Vagina (tissue), 2 donors: ENCODE data around the gene TMX1. TPM values are rescaled to one million over a fixed set of nuclear protein-coding genes. Genes with fewer than 3 reads are reported as not detected.
A peak's percentile ranks its signal among the peaks of the same experiment; 100 is the strongest.

Experiments used
- DNase-seq, 2 donors: peaks; one replicate each; pipeline ENCODE4 v3.0.0-alpha.2; 2017; ENCODE audit errors: extremely low spot score in 2 of 2
- H3K27ac ChIP-seq: fragments of 200-600 bp; sonication (generic); one replicate; pipeline ENCODE4 v1.5.1; 2019
- H3K27me3 ChIP-seq: fragments of 200-600 bp; sonication (generic); one replicate; pipeline ENCODE4 v1.5.1; 2019
- H3K36me3 ChIP-seq, 2 donors: fragments of 200-600 bp; sonication (generic); one replicate each; pipeline ENCODE4 v1.5.1; 2017 to 2019
- H3K4me1 ChIP-seq: fragments of 200-600 bp; sonication (generic); one replicate; pipeline ENCODE4 v1.5.1; 2019
- H3K4me3 ChIP-seq, 2 donors: fragments of 200-600 bp; sonication (generic); 1 replicate in 1 of 2; 2 replicates in 1 of 2; pipeline ENCODE4 v1.5.1; 2016 to 2019
- H3K9me3 ChIP-seq: fragments of 200-600 bp; sonication (generic); one replicate; pipeline ENCODE4 v1.5.1; 2019
- POLR2A ChIP-seq, 2 donors: fragments of 450-650 bp; IDR thresholded peaks; one replicate each; pipeline ENCODE4 v1.6.1; 2017; ENCODE audit warnings: antibody characterized with exemption in 2 of 2, mild to moderate bottlenecking in 2 of 2, moderate library complexity in 2 of 2
- POLR2AphosphoS5 ChIP-seq, 2 donors: sonication (generic); formaldehyde crosslinking; IDR thresholded peaks; one replicate each; pipeline ENCODE4 v1.9.0; 2017; ENCODE audit warnings: antibody characterized with exemption in 2 of 2, mild to moderate bottlenecking in 2 of 2, low read depth in 1 of 2; ENCODE audit not compliant: insufficient read depth in 1 of 2
- intact Hi-C: fragments of 100-400 bp; cut with DNase I; formaldehyde crosslinking; loops from one replicate; pipeline ENCODE4 v1.15.1; 2023
- total RNA-seq: library from RNA; depleted of rRNA; stranded (reverse); fragments of >200 nt; gene quantifications from one replicate; pipeline ENCODE4 v1.2.3, GENCODE V29; 2016
- TF ChIP-seq, protein P1 (sequence below), 3 experiments: fragments of 450-650 bp in 2 of 3; fragments of 200-600 bp in 1 of 3; sonication (generic) in 1 of 3; IDR thresholded peaks; one replicate each; pipeline ENCODE4 v1.5.1; 2017 to 2019; ENCODE audit warnings: antibody characterized with exemption in 3 of 3, mild to moderate bottlenecking in 2 of 3, moderate library complexity in 2 of 3

Gene TMX1
- 17.4 TPM for total RNA-seq

DNA sequence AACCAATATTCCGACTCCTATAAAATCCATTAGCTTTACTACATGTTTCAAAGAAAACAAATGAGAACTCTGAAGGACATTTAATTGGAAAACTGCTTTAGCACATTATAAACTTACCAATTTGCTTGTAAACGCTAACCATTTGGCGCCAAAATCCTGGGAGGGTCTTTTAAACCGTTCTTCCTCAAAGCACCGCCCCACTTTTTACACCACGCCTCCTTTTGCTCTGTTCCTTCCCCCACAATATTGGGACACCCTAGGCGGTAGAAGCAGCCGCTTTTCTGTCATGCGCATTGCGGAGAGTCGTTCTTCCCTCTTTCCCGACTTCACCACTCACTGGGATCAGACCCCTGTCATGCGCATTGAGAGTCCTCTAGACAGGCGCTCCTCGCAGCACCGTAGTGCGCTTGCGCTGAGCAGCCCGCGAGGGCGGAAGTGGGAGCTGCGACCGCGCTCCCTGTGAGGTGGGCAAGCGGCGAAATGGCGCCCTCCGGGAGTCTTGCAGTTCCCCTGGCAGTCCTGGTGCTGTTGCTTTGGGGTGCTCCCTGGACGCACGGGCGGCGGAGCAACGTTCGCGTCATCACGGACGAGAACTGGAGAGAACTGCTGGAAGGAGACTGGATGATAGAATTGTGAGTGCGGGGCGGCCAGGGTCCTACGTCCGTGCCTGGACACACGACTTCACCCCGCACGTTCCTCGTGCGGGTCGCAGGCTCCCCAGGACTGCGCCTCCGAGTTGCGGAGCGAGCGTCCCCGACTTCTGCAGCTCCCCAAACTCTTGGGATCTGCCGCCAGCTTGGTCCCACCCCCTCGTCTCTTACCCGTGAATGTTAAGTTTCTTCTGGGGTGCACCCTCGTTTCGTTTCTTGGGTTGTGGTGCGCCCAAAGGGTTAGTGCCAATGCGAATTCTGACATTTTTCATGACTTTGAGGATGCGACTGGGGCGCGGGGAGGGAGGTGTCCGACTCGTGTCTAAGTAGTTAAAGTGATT, at the start of gene TMX1:
TSS of gene TMX1 (plus strand) at position 435 of the 991 bp plus-strand sequence. CDS start at position 481, 46 bp downstream.
- peak; percentile 98 for DNase-seq
- Histone ChIP-seq H3K4me3 (peak within 1 kb of the TSS; percentile 88 to 92), H3K36me3 (peaks cover 0 to 6% of the 10 kb centered on the region in 2 donors), H3K27ac (peak within 1 kb of the TSS; percentile 78), H3K4me1 (peaks cover 19% of the 10 kb centered on the region), H3K27me3 (no peaks in the 10 kb centered on the region), H3K9me3 (no peaks in the 10 kb centered on the region)
- intact Hi-C loops, result loop anchor here (10.0 kb wide), 1 partner anchor 295 kb away; the partner anchor contains the start of gene PYGL
- TF ChIP-seq, protein P1, sequence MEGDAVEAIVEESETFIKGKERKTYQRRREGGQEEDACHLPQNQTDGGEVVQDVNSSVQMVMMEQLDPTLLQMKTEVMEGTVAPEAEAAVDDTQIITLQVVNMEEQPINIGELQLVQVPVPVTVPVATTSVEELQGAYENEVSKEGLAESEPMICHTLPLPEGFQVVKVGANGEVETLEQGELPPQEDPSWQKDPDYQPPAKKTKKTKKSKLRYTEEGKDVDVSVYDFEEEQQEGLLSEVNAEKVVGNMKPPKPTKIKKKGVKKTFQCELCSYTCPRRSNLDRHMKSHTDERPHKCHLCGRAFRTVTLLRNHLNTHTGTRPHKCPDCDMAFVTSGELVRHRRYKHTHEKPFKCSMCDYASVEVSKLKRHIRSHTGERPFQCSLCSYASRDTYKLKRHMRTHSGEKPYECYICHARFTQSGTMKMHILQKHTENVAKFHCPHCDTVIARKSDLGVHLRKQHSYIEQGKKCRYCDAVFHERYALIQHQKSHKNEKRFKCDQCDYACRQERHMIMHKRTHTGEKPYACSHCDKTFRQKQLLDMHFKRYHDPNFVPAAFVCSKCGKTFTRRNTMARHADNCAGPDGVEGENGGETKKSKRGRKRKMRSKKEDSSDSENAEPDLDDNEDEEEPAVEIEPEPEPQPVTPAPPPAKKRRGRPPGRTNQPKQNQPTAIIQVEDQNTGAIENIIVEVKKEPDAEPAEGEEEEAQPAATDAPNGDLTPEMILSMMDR (IDR thresholded peaks at IDR 0.05), result no peak
- TF ChIP-seq POLR2AphosphoS5 (IDR thresholded peaks at IDR 0.05; ENCODE audit: insufficient read depth in 1 of 2, low read depth in 1 of 2) (peak; percentile 96 to 97), POLR2A (IDR thresholded peaks at IDR 0.05) (peak in 1 of 2 donors; percentile 66)

DNA sequence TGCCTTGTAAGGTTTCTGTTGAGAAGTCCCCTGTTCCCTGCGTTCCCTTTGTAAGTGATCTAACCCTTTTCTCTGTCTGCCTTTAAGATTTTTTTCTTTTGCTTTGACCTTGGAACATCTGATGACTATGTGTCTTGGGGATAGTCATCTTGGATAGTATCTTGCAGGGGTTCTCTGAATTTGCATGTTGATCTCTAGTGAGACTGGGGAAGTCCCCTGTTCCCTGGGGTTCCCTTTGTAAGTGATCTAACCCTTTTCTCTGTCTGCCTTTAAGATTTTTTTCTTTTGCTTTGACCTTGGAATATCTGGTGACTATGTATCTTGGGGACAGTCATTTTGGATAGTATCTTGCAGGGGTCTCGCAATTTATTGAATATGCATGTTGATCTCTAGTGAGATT, 38.2 kb upstream of the TMX1 start:
- Histone ChIP-seq H3K36me3 (no peaks in the 10 kb centered on the region), H3K4me3 (no peak overlapping the region), H3K27me3 (no peaks in the 10 kb centered on the region), H3K27ac (no peak overlapping the region), H3K9me3 (no peaks in the 10 kb centered on the region), H3K4me1 (no peaks in the 10 kb centered on the region)
- intact Hi-C loops, result no loop called here
- no peak for TF ChIP-seq POLR2AphosphoS5 (IDR thresholded peaks at IDR 0.05; ENCODE audit: insufficient read depth in 1 of 2, low read depth in 1 of 2)
- TF ChIP-seq POLR2A (IDR thresholded peaks at IDR 0.05), result no peak
- TF ChIP-seq, protein P1 (IDR thresholded peaks at IDR 0.05), result no peak
- DNase-seq, result no peak

- no peak for DNase-seq
- Histone ChIP-seq H3K27ac (no peak overlapping the region), H3K27me3 (no peaks in the 10 kb centered on the region), H3K9me3 (no peaks in the 10 kb centered on the region), H3K4me3 (no peak overlapping the region), H3K4me1 (no peaks in the 10 kb centered on the region), H3K36me3 (no peaks in the 10 kb centered on the region)
- intact Hi-C loops, result no loop called here
- TF ChIP-seq, protein P1 (IDR thresholded peaks at IDR 0.05), result no peak
- TF ChIP-seq POLR2AphosphoS5 (IDR thresholded peaks at IDR 0.05; ENCODE audit: insufficient read depth in 1 of 2, low read depth in 1 of 2) (no peak), POLR2A (IDR thresholded peaks at IDR 0.05) (no peak)
Observed at GRCh38 chr14:51202914-51203665, 37.0 kb upstream of the TMX1 start.

GRCh38 chr14:51203881-51204280, 36.2 kb upstream of the TMX1 start:
- no peaks in the 10 kb centered on the region for H3K9me3 ChIP-seq
- intact Hi-C loops, result no loop called here

More at GRCh38 chr14:51203881-51204280, 36.2 kb upstream of the TMX1 start:
- H3K36me3 ChIP-seq, result no peaks in the 10 kb centered on the region
- no peak overlapping the region for H3K27ac ChIP-seq
- TF ChIP-seq, protein P1 (IDR thresholded peaks at IDR 0.05), result no peak
- TF ChIP-seq POLR2A (IDR thresholded peaks at IDR 0.05) (no peak), POLR2AphosphoS5 (IDR thresholded peaks at IDR 0.05; ENCODE audit: insufficient read depth in 1 of 2, low read depth in 1 of 2) (no peak)
- DNase-seq, result no peak
- H3K4me3 ChIP-seq, result no peak overlapping the region
- H3K4me1 ChIP-seq, result no peaks in the 10 kb centered on the region
- H3K27me3 ChIP-seq, result no peaks in the 10 kb centered on the region
